K562 (cell line): ENCODE measurements around the gene CBX8. TPM values are rescaled to one million over a fixed set of nuclear protein-coding genes. Genes with fewer than 3 reads are reported as not detected.
A peak's percentile ranks its signal among the peaks of the same experiment; 100 is the strongest.

Source experiments
- CBFA2T2 ChIP-seq: fragments of 450-650 bp; conservative IDR thresholded peaks from 2 replicates; pipeline ENCODE4 v1.6.1; 2017; ENCODE audit warnings: mild to moderate bottlenecking
- CREB3L1 ChIP-seq: fragments of 450-650 bp; IDR thresholded peaks from 2 replicates; pipeline ENCODE4 v1.6.1; 2014; ENCODE audit warnings: low read depth, mild to moderate bottlenecking, moderate library complexity, borderline replicate concordance
- GABPA ChIP-seq: fragments of 200-800 bp; sonication (Bioruptor generic); conservative IDR thresholded peaks from 2 replicates; pipeline ENCODE4 v1.6.1; 2016; ENCODE audit warnings: low read depth, missing genetic modification characterization, missing compliant biosample characterization
- KLF1 ChIP-seq: fragments of 450-650 bp; IDR thresholded peaks from 2 replicates; pipeline ENCODE4 v1.6.1; 2016; ENCODE audit warnings: missing genetic modification characterization, missing compliant biosample characterization
- MED1 ChIP-seq: sonication (generic); formaldehyde crosslinking; IDR thresholded peaks from 2 replicates; pipeline ENCODE4 v1.8.1; 2023; ENCODE audit warnings: missing genetic modification reagents, borderline replicate concordance
- MGA ChIP-seq: fragments of 450-650 bp; IDR thresholded peaks from 2 replicates; pipeline ENCODE4 v1.6.1; 2016; ENCODE audit warnings: mild to moderate bottlenecking, moderate library complexity
- PHF21A ChIP-seq: fragments of 450-650 bp; IDR thresholded peaks from 2 replicates; pipeline ENCODE4 v1.6.1; 2017; ENCODE audit warnings: low read depth, borderline replicate concordance
- POLR2B ChIP-seq: fragments of 450-650 bp; IDR thresholded peaks from 2 replicates; pipeline ENCODE4 v1.6.1; 2018; ENCODE audit warnings: low read depth; ENCODE audit not compliant: partially characterized antibody
- TFAP4 ChIP-seq: sonication (generic); formaldehyde crosslinking; IDR thresholded peaks from 2 replicates; pipeline ENCODE4 v1.8.0; 2022; ENCODE audit warnings: missing genetic modification reagents, mild to moderate bottlenecking, moderate library complexity, borderline replicate concordance
- ZBTB1 ChIP-seq: sonication (generic); formaldehyde crosslinking; IDR thresholded peaks from 2 replicates; pipeline ENCODE4 v1.8.1; 2023; ENCODE audit warnings: missing genetic modification reagents, low read depth, mild to moderate bottlenecking, borderline replicate concordance
- polyA plus RNA-seq, 8 experiments: library from polyadenylated mRNA; depleted of rRNA in 4 of 8; stranded (reverse) in 5 of 8; unstranded in 3 of 8; fragments of >200 nt; fragmentation: Nextera tagmentation in 2 of 8; fragmentation: Illumina TruSeq in 1 of 8; extraction: Ambion mirVana in 2 of 8; extraction: Trizol in 1 of 8; gene quantifications; 2 replicates each; pipeline versions ENCODE4 v1.2.1 to v1.2.3, GENCODE V29; 2011 to 2014; ENCODE audit warnings: inconsistent platforms in 1 of 8, missing spikeins in 1 of 8
- total RNA-seq, 7 experiments: library from RNA; depleted of rRNA in 6 of 7; stranded (reverse); fragments of >200 nt in 6 of 7; fragmentation: Illumina TruSeq in 2 of 7; extraction: Trizol in 2 of 7; gene quantifications; 2 replicates each; pipeline versions ENCODE4 v1.2.1 to v1.2.3, GENCODE V29; 2011 to 2021; ENCODE audit warnings: low replicate concordance in 1 of 7
- TF ChIP-seq, protein P1 (sequence below), 2 experiments: fragments of 250-450 bp in 1 of 2; fragments of 450-650 bp in 1 of 2; sonication (Bioruptor Pico) in 1 of 2; IDR thresholded peaks; 2 replicates each; pipeline versions ENCODE4 v1.6.1 to v1.8.0; 2016 to 2021; ENCODE audit warnings: mild to moderate bottlenecking in 2 of 2, moderate library complexity in 2 of 2, missing compliant biosample characterization in 1 of 2, missing genetic modification characterization in 1 of 2

CBX8 gene
- total and polyA plus RNA-seq, 9 of the 15 experiments (the other 6 are each of a cell fraction or from before 2014, with no cell fraction given): 0.08 to 11.9 (median 2.6) TPM

DNA sequence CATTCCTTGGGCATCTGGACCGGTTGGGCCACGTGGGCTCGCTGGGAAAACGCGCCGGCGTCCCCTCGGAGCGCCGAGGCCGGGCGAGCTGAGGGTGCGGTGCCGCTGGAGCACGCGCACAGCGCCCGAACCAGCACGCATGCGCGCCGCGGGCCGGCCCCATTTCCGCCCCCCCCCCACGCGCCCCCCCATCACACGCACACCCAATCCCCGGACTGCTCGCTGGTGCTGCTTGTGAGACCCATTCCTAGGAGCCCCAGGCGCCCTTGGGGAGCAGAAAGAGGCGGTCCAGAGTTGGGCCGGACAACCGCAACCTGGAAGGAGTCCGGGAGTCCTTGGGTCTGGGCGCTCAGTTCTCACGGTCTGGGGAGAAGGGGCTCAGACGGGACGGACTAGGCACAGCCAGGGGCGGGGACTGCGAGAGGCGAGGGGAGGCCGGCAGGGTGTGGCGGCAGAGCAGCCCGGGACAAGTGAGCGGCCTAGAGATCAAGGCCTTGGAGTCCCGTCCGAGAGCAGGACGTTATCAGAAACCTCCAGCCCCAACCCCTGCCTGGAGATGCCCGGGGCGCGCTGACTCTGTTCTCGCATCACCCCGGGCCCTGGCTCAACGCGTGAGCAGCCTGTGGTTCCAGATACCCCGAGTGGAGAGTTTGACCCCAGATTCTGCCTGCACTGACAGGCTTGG, 6.0 kb upstream of the CBX8 start (continued):
- TF ChIP-seq ZBTB1 (CRISPR knock-in tag) (peak; percentile 77; the same call in 1 of the 2 replicates), CREB3L1 (no peak), MGA (peak; percentile 100), GABPA (tag) (peak; percentile 71), MED1 (CRISPR knock-in tag) (peak; percentile 97; the same call in 1 of the 2 replicates), KLF1 (peak; percentile 27; the same call in 1 of the 2 replicates), TFAP4 (peak; percentile 83; the same call in 1 of the 2 replicates), CBFA2T2 (peak; percentile 77), PHF21A (peak; percentile 98), POLR2B (peak; percentile 45)
- TF ChIP-seq, protein P1, sequence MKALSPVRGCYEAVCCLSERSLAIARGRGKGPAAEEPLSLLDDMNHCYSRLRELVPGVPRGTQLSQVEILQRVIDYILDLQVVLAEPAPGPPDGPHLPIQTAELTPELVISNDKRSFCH (CRISPR knock-in tag; IDR thresholded peaks at IDR 0.05): no peak
- TF ChIP-seq, protein P1 (tag; IDR thresholded peaks at IDR 0.05): no peak
